Smooth muscle cell (in vitro differentiated cells): Measurements from ENCODE around the gene MRPS7. TPM values are rescaled to one million over a fixed set of nuclear protein-coding genes. Genes with fewer than 3 reads are reported as not detected.
A peak's percentile ranks its signal among the peaks of the same experiment; 100 is the strongest.

ENCODE experiments used
- DNase-seq: peaks from one replicate; lab custom pipeline; 2025; ENCODE audit not compliant: unreplicated experiment; lab: John Stamatoyannopoulos, UW
- H2AFZ ChIP-seq: fragments of 200-600 bp; sonication (generic); 2 replicates; pipeline ENCODE4 v1.6.0; 2016; ENCODE audit warnings: antibody characterized with exemption, low read depth, mild to moderate bottlenecking
- H3F3A ChIP-seq: fragments of 200-600 bp; sonication (generic); 2 replicates; pipeline ENCODE4 v1.6.0; 2017; ENCODE audit warnings: antibody characterized with exemption, low read depth
- H3K27ac ChIP-seq: fragments of 200-600 bp; sonication (generic); 2 replicates; pipeline ENCODE4 v1.5.1; 2016; ENCODE audit warnings: low read depth, mild to moderate bottlenecking
- H3K27me3 ChIP-seq: fragments of 200-600 bp; sonication (generic); 2 replicates; pipeline ENCODE4 v1.6.1; 2016; ENCODE audit warnings: low read depth, mild to moderate bottlenecking
- H3K36me3 ChIP-seq: fragments of 200-600 bp; sonication (generic); 2 replicates; pipeline ENCODE4 v1.5.1; 2016; ENCODE audit warnings: low read depth
- H3K4me1 ChIP-seq: fragments of 200-600 bp; sonication (generic); 2 replicates; pipeline ENCODE4 v1.5.1; 2016; ENCODE audit warnings: low read depth
- H3K4me2 ChIP-seq: fragments of 200-600 bp; sonication (generic); 2 replicates; pipeline ENCODE4 v1.6.0; 2016; ENCODE audit warnings: mild to moderate bottlenecking
- H3K4me3 ChIP-seq: fragments of 200-600 bp; sonication (generic); 2 replicates; pipeline ENCODE4 v1.5.1; 2016; ENCODE audit warnings: mild to moderate bottlenecking
- H3K79me2 ChIP-seq: fragments of 200-600 bp; sonication (generic); 2 replicates; pipeline ENCODE4 v1.6.0; 2016; ENCODE audit warnings: low read depth, mild to moderate bottlenecking
- H3K9ac ChIP-seq: fragments of 200-600 bp; sonication (generic); 2 replicates; pipeline ENCODE4 v1.6.0; 2016; ENCODE audit warnings: low read depth
- H3K9me3 ChIP-seq: fragments of 200-600 bp; sonication (generic); replicated peaks from 2 replicates; pipeline ENCODE4 v1.5.1; 2016; ENCODE audit warnings: low read depth
- H4K20me1 ChIP-seq: fragments of 200-600 bp; sonication (generic); 2 replicates; pipeline ENCODE4 v1.6.0; 2016; ENCODE audit warnings: low read depth
- WGBS: methylation state at CpG from one replicate; pipeline ENCODE4 v1.1.7; 2016; ENCODE audit warnings: low lambda C conversion rate; 5-methylcytosine and 5-hydroxymethylcytosine counted together
- polyA plus RNA-seq: library from polyadenylated mRNA; unstranded; fragments of >200 nt; fragmentation: Nextera tagmentation; extraction: Ambion mirVana; gene quantifications from 2 replicates; pipeline ENCODE4 v1.2.1, GENCODE V29; 2016
- total RNA-seq: library from RNA; depleted of rRNA; stranded (reverse); fragments of >200 nt; gene quantifications from 2 replicates; pipeline ENCODE4 v1.2.3, GENCODE V29; 2014
- TF ChIP-seq, protein P1 (sequence below): fragments of 200-600 bp; sonication (generic); IDR thresholded peaks from 2 replicates; pipeline ENCODE4 v1.5.1; 2017; ENCODE audit warnings: borderline replicate concordance, mild to moderate bottlenecking, antibody characterized with exemption; ENCODE audit not compliant: insufficient read depth, poor library complexity, severe bottlenecking

The MRPS7 gene
- total and polyA plus RNA-seq, 2 experiments from 2014 or later = 35.1 to 97.2 TPM

DNA sequence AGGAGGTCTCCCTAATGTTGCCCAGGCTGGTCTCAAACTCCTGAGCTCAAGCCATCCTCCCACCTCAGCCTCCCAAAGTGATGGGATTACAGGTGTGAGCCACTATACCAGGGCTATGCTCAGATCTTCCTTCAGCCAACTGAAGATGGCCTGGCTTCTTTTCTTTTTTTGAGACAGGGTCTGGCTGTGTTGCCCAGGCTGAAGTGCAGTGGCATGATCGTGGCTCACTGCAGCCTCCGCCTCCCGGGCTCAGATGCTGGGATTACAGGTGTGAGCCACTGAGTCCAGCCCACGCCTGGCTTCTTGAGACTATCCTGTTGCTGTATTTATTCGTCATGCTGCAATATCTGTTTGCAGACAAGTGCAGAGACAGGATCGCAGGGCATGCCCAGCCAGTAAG, 23.4 kb downstream of the MRPS7 start:
- Histone ChIP-seq H3F3A (no peaks in the 10 kb centered on the region), H3K36me3 (no peaks in the 10 kb centered on the region), H3K27ac (no peak overlapping the region), H2AFZ (no peak overlapping the region), H4K20me1 (no peaks in the 10 kb centered on the region), H3K4me2 (no peak overlapping the region), H3K79me2 (no peaks in the 10 kb centered on the region), H3K27me3 (no peaks in the 10 kb centered on the region), H3K4me1 (no peaks in the 10 kb centered on the region), H3K9ac (no peak overlapping the region), H3K9me3 (no peaks in the 10 kb centered on the region), H3K4me3 (no peak overlapping the region)
- TF ChIP-seq, protein P1, sequence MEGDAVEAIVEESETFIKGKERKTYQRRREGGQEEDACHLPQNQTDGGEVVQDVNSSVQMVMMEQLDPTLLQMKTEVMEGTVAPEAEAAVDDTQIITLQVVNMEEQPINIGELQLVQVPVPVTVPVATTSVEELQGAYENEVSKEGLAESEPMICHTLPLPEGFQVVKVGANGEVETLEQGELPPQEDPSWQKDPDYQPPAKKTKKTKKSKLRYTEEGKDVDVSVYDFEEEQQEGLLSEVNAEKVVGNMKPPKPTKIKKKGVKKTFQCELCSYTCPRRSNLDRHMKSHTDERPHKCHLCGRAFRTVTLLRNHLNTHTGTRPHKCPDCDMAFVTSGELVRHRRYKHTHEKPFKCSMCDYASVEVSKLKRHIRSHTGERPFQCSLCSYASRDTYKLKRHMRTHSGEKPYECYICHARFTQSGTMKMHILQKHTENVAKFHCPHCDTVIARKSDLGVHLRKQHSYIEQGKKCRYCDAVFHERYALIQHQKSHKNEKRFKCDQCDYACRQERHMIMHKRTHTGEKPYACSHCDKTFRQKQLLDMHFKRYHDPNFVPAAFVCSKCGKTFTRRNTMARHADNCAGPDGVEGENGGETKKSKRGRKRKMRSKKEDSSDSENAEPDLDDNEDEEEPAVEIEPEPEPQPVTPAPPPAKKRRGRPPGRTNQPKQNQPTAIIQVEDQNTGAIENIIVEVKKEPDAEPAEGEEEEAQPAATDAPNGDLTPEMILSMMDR = no peak
- no peak for DNase-seq
- WGBS = 89% methylated on average over 6 of the region's 6 CpGs

DNA sequence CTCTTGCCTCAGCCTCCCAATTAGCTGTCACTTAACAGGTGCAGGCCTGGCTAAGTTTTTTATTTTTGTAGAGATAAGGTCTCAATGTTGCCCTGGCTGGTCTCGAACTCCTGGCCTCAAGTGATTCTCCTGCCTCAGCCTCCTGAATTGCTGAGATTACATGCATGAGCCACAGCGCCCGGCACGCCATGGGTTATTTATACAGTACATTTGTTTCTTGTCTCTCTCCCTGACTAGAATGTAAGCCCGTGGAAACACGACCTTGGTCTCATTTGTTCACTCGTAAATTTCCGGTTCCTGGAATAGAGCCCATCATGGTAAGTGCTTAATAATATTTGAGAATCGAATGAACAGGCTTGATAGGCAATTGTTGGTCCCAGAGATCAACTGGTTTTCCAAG, 25.5 kb downstream of the MRPS7 start:
- no peak overlapping the region for H3K9ac ChIP-seq
- DNase-seq = no peak
- TF ChIP-seq, protein P1 = no peak
- no peaks in the 10 kb centered on the region for H4K20me1 ChIP-seq
- no peak overlapping the region for H3K4me2 ChIP-seq
- H3K27me3 ChIP-seq = no peaks in the 10 kb centered on the region
- no peak overlapping the region for H3K4me3 ChIP-seq
- 96% methylated on average over 9 of the region's 9 CpGs for WGBS
- no peaks in the 10 kb centered on the region for H3K36me3 ChIP-seq
- H3K9me3 ChIP-seq = no peaks in the 10 kb centered on the region
- no peaks in the 10 kb centered on the region for H3F3A ChIP-seq
- H3K79me2 ChIP-seq = no peaks in the 10 kb centered on the region
- H3K27ac ChIP-seq = no peak overlapping the region
- H2AFZ ChIP-seq = no peak overlapping the region
- no peaks in the 10 kb centered on the region for H3K4me1 ChIP-seq

DNA sequence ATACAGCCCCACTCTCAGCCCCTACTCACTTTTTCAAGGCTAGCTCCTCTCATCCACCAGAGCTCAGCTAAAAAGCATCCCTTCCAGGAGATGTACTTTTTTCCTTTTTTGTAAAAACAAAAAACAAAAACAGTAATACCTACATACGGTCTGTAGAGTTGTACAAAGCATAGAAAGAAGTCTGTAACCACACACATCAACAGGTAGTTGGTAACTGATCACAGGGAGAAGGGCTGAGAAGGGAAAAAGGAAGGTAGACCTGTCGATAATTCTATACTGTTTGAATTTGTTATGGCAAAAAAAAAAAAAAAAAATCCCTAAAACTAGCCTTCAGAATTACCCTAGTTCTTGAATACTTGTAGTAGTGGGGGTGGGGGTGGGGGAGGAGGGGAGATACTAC, 26.7 kb downstream of the MRPS7 start:
- H3F3A ChIP-seq = no peaks in the 10 kb centered on the region
- TF ChIP-seq, protein P1 = no peak
- H3K27ac ChIP-seq = no peak overlapping the region
- H3K4me2 ChIP-seq = peak overlapping the region; percentile 84
- H3K9ac ChIP-seq = no peak overlapping the region
- no peaks in the 10 kb centered on the region for H3K27me3 ChIP-seq
- H3K79me2 ChIP-seq = no peaks in the 10 kb centered on the region
- no peaks in the 10 kb centered on the region for H3K9me3 ChIP-seq
- DNase-seq = no peak
- peak overlapping the region; percentile 71 for H3K4me3 ChIP-seq
- no peaks in the 10 kb centered on the region for H4K20me1 ChIP-seq
- H3K4me1 ChIP-seq = no peaks in the 10 kb centered on the region
- 59% methylated on average over 2 of the region's 2 CpGs for WGBS
- no peaks in the 10 kb centered on the region for H3K36me3 ChIP-seq
- no peak overlapping the region for H2AFZ ChIP-seq

DNA sequence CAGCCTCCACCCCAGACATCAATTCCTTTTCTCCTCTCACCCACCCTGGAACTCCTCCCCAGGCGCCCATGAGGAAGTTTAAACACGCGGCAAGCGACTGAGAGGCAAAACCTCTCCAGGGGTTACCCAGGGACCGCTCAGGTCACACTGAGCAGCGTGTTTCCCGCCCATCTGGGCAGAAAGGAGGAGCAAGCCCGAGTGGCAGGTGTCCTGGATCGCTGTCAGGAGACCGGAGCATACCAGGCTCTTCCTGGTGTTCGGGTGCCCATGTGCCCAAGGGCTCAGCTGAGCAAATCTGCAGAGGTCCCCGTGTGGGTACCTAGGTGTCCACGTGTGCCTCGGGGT, 27.1 kb downstream of the MRPS7 start:
- DNase-seq = no peak
- no peak overlapping the region for H3K27ac ChIP-seq
- no peaks in the 10 kb centered on the region for H4K20me1 ChIP-seq
- no peaks in the 10 kb centered on the region for H3K4me1 ChIP-seq
- H3K79me2 ChIP-seq = no peaks in the 10 kb centered on the region
- TF ChIP-seq, protein P1 = no peak
- no peaks in the 10 kb centered on the region for H3K36me3 ChIP-seq
- H3K9me3 ChIP-seq = no peaks in the 10 kb centered on the region
- H2AFZ ChIP-seq = peak overlapping the region; percentile 48
- under 1% methylated on average over 14 of the region's 14 CpGs for WGBS
- no peaks in the 10 kb centered on the region for H3K27me3 ChIP-seq
- peak overlapping the region; percentile 28 for H3K9ac ChIP-seq
- no peaks in the 10 kb centered on the region for H3F3A ChIP-seq
- H3K4me3 ChIP-seq = peak overlapping the region; percentile 71
- H3K4me2 ChIP-seq = peak overlapping the region; percentile 84
